Germinal center (tissue), 1 donor: ENCODE measurements around the gene TRIM10.
"Not testable (repeated sequence)": the region's sequence is repeated elsewhere in the genome, so short reads cannot be mapped to it uniquely, and the experiment has no call there.

Experiments used
- DNase-seq: peaks from one replicate; pipeline ENCODE4 v3.0.0; 2012; ENCODE audit warnings: mixed read lengths, low spot score

TRIM10 gene

GRCh38 chr6:30129265-30130178 lies 31.5 kb downstream of the TRIM10 start:
- DNase-seq, result no peak

GRCh38 chr6:30127238-30128093 lies 33.5 kb downstream of the TRIM10 start:
- no peak for DNase-seq

- no peak for DNase-seq
Observed at GRCh38 chr6:30122515-30122914, 38.5 kb downstream of the TRIM10 start.

- no peak for DNase-seq
Observed at GRCh38 chr6:30121446-30122366, 39.3 kb downstream of the TRIM10 start.

DNA sequence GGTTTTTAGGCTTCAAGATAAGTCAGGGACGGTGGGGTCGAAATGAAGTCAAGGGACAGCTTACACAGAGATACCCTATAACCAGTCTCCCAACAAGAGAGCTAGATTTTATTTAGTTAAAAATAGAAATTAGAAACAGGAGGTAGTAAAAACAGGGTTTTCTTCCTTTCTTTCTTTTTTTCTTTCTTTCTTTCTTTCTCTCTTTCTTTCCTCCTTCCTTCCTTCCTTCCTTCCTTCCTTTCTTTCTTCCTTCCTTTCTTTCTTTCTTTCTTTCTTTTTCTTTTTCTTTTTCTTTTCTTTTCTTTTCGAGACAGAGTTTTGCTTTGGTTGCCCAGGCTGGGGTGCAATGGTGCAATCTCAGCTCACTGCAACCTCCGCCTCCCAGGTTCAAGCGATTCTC lies 42.3 kb downstream of the TRIM10 start:
- not testable (repeated sequence) for DNase-seq

- no peak for DNase-seq
Observed at GRCh38 chr6:30116724-30117123, 44.3 kb downstream of the TRIM10 start.

DNA sequence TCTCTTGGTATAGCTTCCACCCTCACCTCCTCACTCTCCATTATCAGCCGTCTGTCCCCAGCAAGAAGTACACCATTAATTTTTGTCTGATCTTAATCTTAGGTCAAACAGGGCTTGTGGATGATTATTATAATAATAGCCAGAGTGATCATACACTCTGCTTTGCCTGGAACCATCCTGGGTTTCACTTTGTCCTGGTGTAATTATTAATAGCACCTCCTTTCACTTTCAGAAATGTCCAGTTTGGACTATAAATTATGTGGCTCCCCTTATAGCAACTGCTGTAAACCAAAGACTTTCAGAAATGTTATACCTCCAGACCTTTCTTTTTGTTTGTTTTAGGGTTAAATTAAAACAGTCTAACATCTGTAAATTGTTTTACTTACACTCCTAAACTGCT lies 47.2 kb downstream of the TRIM10 start:
- no peak for DNase-seq

GRCh38 chr6:30113003-30113759 lies 47.8 kb downstream of the TRIM10 start, which contains the start of gene TRIM31:
Gene TRIM31, minus strand, starts transcription at chr6:30113090. Its CDS starts 285 bp downstream, at chr6:30112805.
- no peak for DNase-seq

DNA sequence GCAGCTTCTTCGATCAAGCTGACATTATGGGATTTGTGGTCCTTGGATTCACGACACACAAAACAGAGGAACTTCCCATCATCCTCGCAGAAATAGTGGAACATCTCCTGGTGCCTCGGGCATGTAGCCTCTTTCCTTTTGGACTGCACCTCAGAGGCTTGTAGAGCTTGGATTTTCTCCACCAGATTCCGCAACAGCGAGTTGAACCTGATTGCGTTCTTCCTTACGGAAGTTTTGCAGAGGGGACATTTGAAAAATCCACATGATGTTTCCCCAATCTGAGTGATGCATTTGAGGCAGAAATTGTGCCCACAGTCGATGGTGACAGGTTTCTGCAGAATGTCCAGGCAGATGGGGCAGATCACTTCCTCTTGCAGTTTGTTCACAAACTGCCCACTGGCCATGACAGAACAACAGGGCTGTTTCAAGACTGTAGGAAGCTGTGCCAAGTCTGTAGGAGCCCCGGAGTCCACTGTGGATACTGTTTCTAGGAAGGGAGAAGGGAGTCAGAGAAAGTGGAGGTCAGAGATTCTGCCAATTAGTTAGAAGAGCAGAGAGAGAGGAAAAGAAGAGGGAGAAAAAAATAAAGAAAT lies 48.5 kb downstream of the TRIM10 start:
- no peak for DNase-seq

- DNase-seq, result no peak
Observed at GRCh38 chr6:30111266-30111856, 49.6 kb downstream of the TRIM10 start.

DNA sequence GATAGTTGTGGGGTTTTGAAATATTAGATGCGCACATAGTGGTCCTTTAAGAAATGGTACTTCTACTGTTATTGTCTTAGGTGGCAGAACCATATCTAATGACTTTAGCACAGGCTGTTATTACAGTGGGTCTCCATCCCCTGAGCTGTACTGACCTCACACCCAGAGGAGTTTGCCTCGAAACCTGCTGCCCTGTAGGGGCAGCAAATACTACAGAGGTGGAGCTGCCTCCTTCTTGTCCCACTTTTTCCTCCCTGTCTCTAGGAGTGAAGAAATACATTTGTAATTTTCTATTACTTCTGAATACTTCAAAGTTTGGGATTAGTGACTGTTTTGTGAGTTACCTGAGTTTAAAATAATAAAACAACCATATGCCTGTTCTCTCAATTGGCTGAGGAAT lies 56.4 kb downstream of the TRIM10 start:
- DNase-seq, result no peak

DNA sequence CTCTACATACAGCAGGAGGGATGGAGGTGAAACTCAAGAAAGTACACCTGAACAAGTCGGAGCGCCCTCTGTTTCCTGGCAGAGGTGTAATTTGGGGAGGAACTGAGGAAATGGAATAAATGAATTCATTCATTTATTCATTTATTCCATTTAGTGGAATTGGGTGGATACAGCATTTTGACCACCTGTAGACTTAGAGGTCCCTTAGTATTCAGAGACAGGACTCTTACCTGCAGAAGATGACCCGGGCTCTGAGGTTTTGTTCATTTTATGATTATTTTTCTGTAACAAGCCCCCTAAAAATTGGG lies 57.2 kb downstream of the TRIM10 start:
- no peak for DNase-seq

DNA sequence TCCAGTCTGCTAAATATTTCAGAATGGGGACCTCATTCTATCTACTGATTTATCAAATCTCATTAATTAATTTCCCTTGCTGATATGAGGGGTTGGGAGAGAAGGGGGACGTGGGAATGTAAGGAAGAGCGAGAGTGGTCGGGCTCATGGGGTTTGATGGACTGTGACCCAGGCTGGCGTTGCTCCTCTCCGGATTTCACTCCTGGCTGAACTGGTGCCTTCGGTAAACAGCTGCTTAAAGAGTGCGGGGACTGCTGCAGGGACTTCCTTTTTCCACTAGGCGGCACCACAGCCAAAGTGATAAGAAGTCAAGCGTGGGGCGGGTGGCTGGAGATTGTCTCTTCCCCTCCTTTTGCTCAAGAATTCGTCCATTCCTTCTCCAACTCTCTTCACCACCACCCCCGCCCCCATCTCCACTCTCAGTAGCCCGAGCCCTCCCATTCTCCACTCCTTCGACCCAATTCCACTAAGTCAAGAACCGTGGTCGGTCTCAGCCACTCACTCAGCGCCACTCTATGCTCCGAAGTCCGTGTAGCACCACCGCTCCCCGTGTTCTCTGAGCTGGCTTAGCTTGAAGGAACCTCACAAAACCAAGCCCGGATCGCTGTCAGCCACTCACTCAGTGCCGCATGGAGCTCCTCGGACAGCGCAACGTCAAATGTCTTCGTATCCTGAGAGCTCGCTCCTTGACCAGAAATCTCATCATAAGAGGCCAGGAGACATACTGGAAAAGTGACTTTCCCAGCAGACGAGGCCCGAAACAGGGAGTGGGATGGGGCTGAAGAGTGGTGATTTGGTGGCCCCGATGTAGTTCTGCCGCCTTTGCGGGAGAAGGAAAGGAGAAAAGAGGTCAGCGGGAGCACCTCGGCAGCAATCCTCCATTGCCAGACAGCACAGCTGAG lies 57.8 kb downstream of the TRIM10 start:
- peak; percentile 88 for DNase-seq

GRCh38 chr6:30102414-30102969 lies 58.5 kb downstream of the TRIM10 start:
- DNase-seq, result no peak
